Thyroid gland (tissue), 4 donors: ENCODE data around the gene C2CD2. TPM values are rescaled to one million over a fixed set of nuclear protein-coding genes. Genes with fewer than 3 reads are reported as not detected.

Experiments used
- DNase-seq, 2 donors: peaks; one replicate each; pipeline ENCODE4 v3.0.0-alpha.2; 2019
- H3K27ac ChIP-seq, 3 donors: fragments of 200-600 bp; sonication (generic); 1 replicate in 2 of 3; 2 replicates in 1 of 3; pipeline ENCODE4 v1.5.1; 2016 to 2019; ENCODE audit warnings: mild to moderate bottlenecking in 1 of 3, moderate library complexity in 1 of 3
- H3K27me3 ChIP-seq: fragments of 200-600 bp; sonication (generic); one replicate; pipeline ENCODE4 v1.5.1; 2019
- H3K36me3 ChIP-seq, 2 donors: fragments of 200-600 bp; sonication (generic); one replicate each; pipeline ENCODE4 v1.5.1; 2016 to 2019
- H3K4me1 ChIP-seq, 2 donors: fragments of 200-600 bp; sonication (generic); one replicate each; pipeline ENCODE4 v1.5.1; 2017 to 2019
- H3K4me3 ChIP-seq, 3 donors: fragments of 200-600 bp; sonication (generic); replicated peaks in 1 of 3; 1 replicate in 2 of 3; 2 replicates in 1 of 3; pipeline ENCODE4 v1.5.1; 2016; ENCODE audit warnings: mild to moderate bottlenecking in 1 of 3
- H3K9me3 ChIP-seq: fragments of 200-600 bp; sonication (generic); one replicate; pipeline ENCODE4 v1.5.1; 2017
- POLR2A ChIP-seq, 2 donors: fragments of 450-650 bp; IDR thresholded peaks; one replicate each; pipeline ENCODE4 v1.6.1; 2017; ENCODE audit warnings: antibody characterized with exemption in 2 of 2, mild to moderate bottlenecking in 2 of 2, moderate library complexity in 1 of 2
- WGBS, 2 donors: methylation state at CpG; one replicate each; pipeline ENCODE4 v1.1.5; 2017; 5-methylcytosine and 5-hydroxymethylcytosine counted together
- intact Hi-C: fragments of 100-400 bp; cut with DNase I; formaldehyde crosslinking; loops from one replicate; pipeline ENCODE4 v1.15.1; 2023
- total RNA-seq, 4 donors: library from RNA; depleted of rRNA; stranded (reverse); fragments of >200 nt; gene quantifications; one replicate each; pipeline ENCODE4 v1.2.3, GENCODE V29; 2016
- TF ChIP-seq, protein P1 (sequence below), 6 experiments: fragments of 200-600 bp in 3 of 6; fragments of 450-650 bp in 3 of 6; sonication (generic) in 3 of 6; IDR thresholded peaks; one replicate each; pipeline ENCODE4 v1.5.1; 2016 to 2019; ENCODE audit warnings: antibody characterized with exemption in 6 of 6, mild to moderate bottlenecking in 2 of 6, inconsistent platforms in 1 of 6, moderate library complexity in 1 of 6

C2CD2 gene
- total RNA-seq, 4 donors from 2014 or later, result 12.7 to 22.7 (median 20.0) TPM

- DNase-seq, result no peak
- Histone ChIP-seq H3K4me3 (no peak overlapping the region), H3K27ac (no peak overlapping the region), H3K36me3 (peaks cover 21 to 31% of the 10 kb centered on the region in 2 donors), H3K9me3 (no peaks in the 10 kb centered on the region), H3K27me3 (no peaks in the 10 kb centered on the region), H3K4me1 (no peaks in the 10 kb centered on the region)
- TF ChIP-seq, protein P1, sequence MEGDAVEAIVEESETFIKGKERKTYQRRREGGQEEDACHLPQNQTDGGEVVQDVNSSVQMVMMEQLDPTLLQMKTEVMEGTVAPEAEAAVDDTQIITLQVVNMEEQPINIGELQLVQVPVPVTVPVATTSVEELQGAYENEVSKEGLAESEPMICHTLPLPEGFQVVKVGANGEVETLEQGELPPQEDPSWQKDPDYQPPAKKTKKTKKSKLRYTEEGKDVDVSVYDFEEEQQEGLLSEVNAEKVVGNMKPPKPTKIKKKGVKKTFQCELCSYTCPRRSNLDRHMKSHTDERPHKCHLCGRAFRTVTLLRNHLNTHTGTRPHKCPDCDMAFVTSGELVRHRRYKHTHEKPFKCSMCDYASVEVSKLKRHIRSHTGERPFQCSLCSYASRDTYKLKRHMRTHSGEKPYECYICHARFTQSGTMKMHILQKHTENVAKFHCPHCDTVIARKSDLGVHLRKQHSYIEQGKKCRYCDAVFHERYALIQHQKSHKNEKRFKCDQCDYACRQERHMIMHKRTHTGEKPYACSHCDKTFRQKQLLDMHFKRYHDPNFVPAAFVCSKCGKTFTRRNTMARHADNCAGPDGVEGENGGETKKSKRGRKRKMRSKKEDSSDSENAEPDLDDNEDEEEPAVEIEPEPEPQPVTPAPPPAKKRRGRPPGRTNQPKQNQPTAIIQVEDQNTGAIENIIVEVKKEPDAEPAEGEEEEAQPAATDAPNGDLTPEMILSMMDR (IDR thresholded peaks at IDR 0.05), result no peak
- WGBS, 2 donors, result 96 to 97% methylated on average over 2 of the region's 2 CpGs
- intact Hi-C loops, result no loop called here
These were observed 35.9 kb upstream of the C2CD2 start for GRCh38 chr21:41989698-41990097.

DNA sequence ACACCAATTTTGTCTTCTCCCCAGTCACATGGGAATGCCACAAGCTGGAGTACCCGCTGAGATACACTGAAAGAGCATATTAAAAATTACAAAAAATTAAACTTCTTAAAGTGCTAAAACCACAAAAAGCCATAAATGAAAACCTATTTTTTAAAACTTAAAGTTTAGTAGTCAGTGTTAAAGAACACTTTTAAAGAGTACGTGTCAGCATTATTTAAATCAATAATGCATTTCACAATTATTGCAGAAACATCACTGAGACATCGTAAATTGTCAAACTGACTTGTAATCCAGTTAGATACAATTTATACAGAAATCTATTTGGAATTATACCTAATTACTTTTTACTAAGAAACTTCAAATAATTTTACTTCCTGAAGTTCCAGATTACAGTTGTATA, 33.5 kb upstream of the C2CD2 start:
- TF ChIP-seq, protein P1 (IDR thresholded peaks at IDR 0.05), result no peak
- TF ChIP-seq POLR2A (IDR thresholded peaks at IDR 0.05), result no peak
- Histone ChIP-seq H3K4me1 (no peaks in the 10 kb centered on the region), H3K27ac (no peak overlapping the region), H3K4me3 (no peak overlapping the region), H3K36me3 (peaks cover 13 to 15% of the 10 kb centered on the region in 2 donors), H3K27me3 (no peaks in the 10 kb centered on the region), H3K9me3 (no peaks in the 10 kb centered on the region)
- intact Hi-C loops, result no loop called here
- DNase-seq, result no peak
- WGBS, 2 donors, result 93 to 97% methylated on average over 3 of the region's 3 CpGs

- Histone ChIP-seq H3K4me1 (no peaks in the 10 kb centered on the region), H3K36me3 (peaks cover under 1 to 2% of the 10 kb centered on the region in 2 donors), H3K27me3 (no peaks in the 10 kb centered on the region), H3K27ac (no peak overlapping the region), H3K9me3 (no peaks in the 10 kb centered on the region), H3K4me3 (no peak overlapping the region)
- WGBS, 2 donors, result 90 to 92% methylated on average over 6 of the region's 6 CpGs
- intact Hi-C loops, result no loop called here
- TF ChIP-seq POLR2A (IDR thresholded peaks at IDR 0.05), result no peak
- TF ChIP-seq, protein P1 (IDR thresholded peaks at IDR 0.05), result no peak
- DNase-seq, result no peak
These were observed 32.0 kb upstream of the C2CD2 start for GRCh38 chr21:41985662-41986416.

DNA sequence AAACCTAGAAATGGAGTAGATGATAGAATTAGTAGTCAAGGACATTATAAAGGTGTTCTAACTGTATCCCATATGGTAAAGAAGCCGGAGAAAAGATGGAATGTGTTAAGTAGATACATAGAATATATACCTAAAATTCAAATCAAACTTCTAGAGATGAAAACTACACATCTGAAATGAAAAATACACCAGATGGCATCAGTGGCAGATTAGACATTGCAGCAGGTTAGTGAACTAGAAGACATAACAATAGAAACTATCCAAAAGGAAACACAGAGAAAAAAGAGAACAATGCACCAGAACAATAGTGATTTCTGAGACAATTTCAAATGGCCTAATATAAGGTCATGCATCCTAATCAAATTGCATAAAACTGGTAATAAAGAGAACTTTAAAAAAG, 29.4 kb upstream of the C2CD2 start:
- no peak for DNase-seq
- no peak overlapping the region for H3K27ac ChIP-seq
- WGBS, 2 donors, result 94 to 98% methylated on average over 1 of the region's 1 CpG
- no peaks in the 10 kb centered on the region for H3K36me3 ChIP-seq
- intact Hi-C loops, result no loop called here
- no peaks in the 10 kb centered on the region for H3K4me1 ChIP-seq
- H3K27me3 ChIP-seq, result no peaks in the 10 kb centered on the region
- TF ChIP-seq, protein P1 (IDR thresholded peaks at IDR 0.05), result no peak
- no peak for TF ChIP-seq POLR2A (IDR thresholded peaks at IDR 0.05)
- no peak overlapping the region for H3K4me3 ChIP-seq
- H3K9me3 ChIP-seq, result no peaks in the 10 kb centered on the region

DNA sequence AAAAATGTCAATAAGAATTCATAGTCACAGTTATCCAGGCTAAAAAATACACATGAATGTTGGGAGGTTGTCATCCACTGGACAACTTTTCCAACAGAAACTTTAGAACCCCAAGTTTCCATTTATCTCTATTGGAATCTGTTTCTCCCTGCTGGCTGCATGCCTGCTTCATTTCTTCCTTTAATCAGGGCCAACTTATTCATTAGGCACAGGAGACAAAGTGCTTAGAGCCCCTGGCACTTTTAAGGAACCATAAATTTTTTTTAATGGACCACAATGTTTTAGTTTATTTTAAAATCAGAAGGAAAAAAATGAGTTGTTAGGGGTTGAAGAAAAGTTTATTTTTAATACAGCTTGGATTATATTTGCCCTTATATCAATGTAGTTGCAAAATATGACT, 26.7 kb upstream of the C2CD2 start:
- no peak for DNase-seq
- Histone ChIP-seq H3K4me3 (no peak overlapping the region), H3K27me3 (no peaks in the 10 kb centered on the region), H3K9me3 (no peaks in the 10 kb centered on the region), H3K4me1 (no peaks in the 10 kb centered on the region), H3K36me3 (no peaks in the 10 kb centered on the region), H3K27ac (no peak overlapping the region)
- intact Hi-C loops, result no loop called here
- TF ChIP-seq, protein P1 (IDR thresholded peaks at IDR 0.05), result no peak
- no peak for TF ChIP-seq POLR2A (IDR thresholded peaks at IDR 0.05)
